ENCODE data around the gene C12orf42. TPM values are rescaled to one million over a fixed set of nuclear protein-coding genes. Genes with fewer than 3 reads are reported as not detected.
"Not testable (repeated sequence)": the region's sequence is repeated elsewhere in the genome, so short reads cannot be mapped to it uniquely, and the experiment has no call there.

C12orf42 gene
- total RNA-seq, 1 experiment from 2014 or later, result not detected

DNA sequence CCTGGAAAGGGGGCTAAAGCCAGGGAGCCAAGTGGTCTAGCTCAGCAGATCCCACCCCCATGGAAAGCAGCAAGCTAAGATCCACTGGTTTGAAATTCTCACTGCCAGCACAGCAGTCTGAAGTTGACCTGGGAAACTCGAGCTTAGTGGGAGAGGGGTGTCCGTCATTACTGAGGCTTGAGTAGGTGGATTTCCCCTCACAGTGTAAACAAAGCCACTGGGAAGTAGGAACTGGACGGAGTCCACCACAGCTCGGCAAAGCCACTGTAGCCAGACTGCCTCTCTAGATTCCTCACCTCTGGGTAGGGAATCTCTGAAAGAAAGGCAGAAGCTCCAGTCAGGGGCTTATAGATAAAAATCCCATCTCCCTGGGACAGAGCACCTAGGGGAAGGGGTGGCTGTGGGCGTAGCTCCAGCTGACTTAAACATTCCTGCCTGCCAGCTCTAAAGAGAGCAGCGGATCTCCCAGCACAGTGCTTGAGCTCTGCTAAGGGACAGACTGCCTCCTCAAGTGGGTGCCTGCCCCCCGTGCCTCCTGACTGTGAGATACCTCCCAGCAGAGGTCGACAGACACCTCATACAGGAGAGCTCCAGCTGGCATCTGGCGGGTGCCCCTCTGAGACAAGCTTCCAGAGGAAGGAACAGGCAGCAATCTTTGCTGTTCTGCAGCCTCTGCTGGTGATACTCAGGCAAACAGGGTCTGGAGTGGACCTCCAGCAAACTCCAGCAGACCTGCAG lies 70.8 kb downstream of the C12orf42 start:
- DNase-seq (ENCODE audit: low spot score), result not testable (repeated sequence)

GRCh38 chr12:103423516-103423910 lies 72.3 kb downstream of the C12orf42 start:
- no peak for DNase-seq (ENCODE audit: low spot score)

- no peak for DNase-seq (ENCODE audit: low spot score)
Measured at GRCh38 chr12:103422746-103423515, 72.8 kb downstream of the C12orf42 start.

DNA sequence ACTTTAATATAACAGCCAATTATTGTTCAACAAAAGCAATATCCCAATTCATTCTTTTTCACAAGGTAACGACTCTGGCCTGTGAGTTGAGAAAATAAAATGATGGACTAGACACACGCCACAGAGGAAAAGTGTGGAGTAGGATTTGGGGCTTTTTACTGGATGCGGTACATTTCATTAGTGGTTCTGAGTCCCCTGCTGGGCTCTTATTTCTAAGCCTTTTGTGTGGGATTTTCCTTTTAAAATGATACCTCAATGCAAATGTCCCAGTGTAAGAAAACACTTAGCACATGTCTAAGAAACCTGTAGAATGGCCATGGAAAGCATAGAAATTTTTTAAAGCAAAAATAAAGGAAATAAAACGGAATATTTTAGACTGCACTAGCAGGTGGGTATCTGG lies 73.4 kb downstream of the C12orf42 start:
- DNase-seq (ENCODE audit: low spot score), result no peak

DNA sequence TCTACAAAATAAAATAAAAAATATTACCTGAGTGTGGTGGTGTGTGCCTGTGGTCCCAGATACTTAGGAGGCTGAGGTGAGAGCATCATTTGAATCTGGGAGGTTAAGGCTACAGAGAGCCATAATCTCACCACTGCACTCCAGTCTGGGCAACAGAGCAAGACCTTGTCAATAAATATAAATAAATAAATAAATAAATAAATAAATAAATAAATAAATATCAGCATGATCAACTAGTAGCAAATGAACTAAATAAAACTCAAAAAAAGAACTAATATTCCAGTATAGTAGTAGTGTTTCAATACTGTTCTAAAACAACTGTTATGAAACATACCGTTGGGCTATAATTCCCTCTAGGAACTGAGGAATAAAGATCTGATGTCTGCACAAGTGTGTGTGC lies 74.4 kb downstream of the C12orf42 start:
- no peak for DNase-seq (ENCODE audit: low spot score)

GRCh38 chr12:103415681-103416080 lies 80.1 kb downstream of the C12orf42 start:
- no peak for DNase-seq (ENCODE audit: low spot score)

DNA sequence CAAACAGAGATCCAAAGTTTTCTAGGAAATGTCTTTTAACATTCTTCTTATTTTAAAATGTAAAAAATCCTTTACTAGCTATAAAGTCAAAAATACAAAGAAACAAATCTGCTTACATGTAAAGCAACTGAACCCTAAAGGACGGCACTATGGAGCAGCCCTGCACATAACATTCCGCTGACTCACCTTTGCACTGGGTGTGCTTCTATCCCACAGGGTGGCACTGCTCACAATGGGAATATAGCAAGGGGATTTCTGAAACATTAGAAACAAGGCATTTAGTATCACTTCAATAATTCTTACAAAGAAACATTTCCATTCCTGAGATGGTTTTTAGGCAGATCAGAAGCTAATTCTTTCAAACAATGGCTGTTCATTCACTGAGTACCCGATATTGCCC lies 94.3 kb downstream of the C12orf42 start:
- peak; percentile 60 for DNase-seq (ENCODE audit: low spot score)

- no peak for DNase-seq (ENCODE audit: low spot score)
Measured at GRCh38 chr12:103399986-103400385, 95.8 kb downstream of the C12orf42 start.

GRCh38 chr12:103397536-103397935 lies 98.2 kb downstream of the C12orf42 start:
- no peak for DNase-seq (ENCODE audit: low spot score)

- DNase-seq (ENCODE audit: low spot score), result no peak
Measured at GRCh38 chr12:103392722-103393121, 103.0 kb downstream of the C12orf42 start.

DNA sequence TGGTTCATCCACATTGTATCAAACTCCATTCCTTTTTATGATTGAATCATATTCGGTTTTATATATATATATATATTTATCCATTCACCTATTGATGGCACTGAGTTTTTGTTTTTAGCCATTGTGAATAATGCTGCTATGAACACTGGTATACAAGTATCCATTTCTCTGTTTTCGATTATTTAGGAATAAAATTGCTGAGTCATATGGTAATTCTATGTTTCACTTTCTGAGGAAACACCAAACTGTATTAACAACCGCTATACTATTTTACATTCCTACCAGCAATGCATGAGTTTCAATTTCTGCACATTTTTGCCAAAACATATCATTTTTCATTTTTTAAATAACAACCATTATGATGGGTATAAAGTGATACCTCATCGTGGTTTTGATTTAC lies 104.7 kb downstream of the C12orf42 start:
- no peak for DNase-seq (ENCODE audit: low spot score)

DNA sequence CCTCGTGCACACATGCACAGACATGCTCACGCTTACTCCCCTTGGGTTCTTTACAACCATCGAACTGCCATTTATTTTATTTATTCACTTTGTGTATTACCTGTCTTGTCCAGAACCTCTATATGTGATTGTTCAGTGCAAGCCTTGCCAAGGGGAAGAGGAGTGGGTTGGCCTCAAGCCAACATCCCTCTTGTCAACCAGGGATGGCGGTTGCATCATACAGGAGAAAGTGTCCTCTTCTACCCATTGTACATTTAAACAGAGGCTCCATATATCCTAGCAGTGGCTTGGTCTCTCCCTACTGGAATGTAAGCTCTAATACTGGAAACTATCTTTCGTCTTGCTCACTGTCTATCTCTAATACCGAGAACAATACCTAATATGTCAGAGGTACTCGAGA lies 108.4 kb downstream of the C12orf42 start:
- no peak for DNase-seq (ENCODE audit: low spot score)

DNA sequence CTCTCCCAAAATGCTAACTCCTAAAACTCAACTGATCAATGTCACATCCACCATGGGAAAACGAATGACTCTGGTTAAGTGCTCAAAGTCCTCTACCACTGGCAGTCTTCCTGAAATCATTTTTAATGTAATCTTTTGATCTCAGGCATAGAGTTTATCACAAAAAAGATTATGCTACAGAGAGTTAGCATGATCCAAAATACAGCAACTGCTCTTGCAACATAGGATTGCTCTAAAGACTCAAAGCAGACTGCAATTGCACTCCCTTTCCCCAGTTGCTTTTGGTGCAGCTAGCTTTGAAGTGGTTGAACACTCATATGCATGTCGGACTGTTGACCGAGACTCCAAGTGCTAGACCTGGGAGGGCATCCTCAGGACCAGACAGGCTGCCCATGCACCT lies 109.3 kb downstream of the C12orf42 start:
- no peak for DNase-seq (ENCODE audit: low spot score)

GRCh38 chr12:103382736-103383346 lies 112.9 kb downstream of the C12orf42 start:
- no peak for DNase-seq (ENCODE audit: low spot score)

GRCh38 chr12:103382119-103382518 lies 113.6 kb downstream of the C12orf42 start:
- DNase-seq (ENCODE audit: low spot score), result no peak

GRCh38 chr12:103379670-103380069 lies 116.1 kb downstream of the C12orf42 start:
- DNase-seq (ENCODE audit: low spot score), result no peak

DNA sequence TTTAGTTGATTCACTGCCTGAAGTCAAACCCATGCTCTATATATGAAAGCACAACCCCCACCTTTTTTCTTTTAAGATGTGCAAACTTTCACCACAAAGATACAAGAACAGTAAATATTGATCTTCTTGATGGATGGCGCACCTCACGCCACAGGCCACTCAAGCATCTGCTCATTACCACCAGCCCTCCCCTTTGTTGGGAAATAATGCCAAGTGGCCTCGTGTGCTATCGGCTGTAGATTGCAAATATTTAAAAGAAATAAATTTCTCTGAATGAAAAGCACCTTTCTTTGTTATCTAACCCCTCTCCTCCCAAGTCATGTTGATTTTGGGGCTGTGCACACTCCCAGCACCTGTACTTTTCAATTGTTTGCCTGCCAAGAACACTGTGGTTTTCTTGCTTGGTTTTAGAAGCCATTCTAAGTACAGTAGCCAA lies 122.7 kb downstream of the C12orf42 start:
- DNase-seq (ENCODE audit: low spot score), result no peak

- DNase-seq (ENCODE audit: low spot score), result no peak
Measured at GRCh38 chr12:103369929-103370328, 125.8 kb downstream of the C12orf42 start.

DNA sequence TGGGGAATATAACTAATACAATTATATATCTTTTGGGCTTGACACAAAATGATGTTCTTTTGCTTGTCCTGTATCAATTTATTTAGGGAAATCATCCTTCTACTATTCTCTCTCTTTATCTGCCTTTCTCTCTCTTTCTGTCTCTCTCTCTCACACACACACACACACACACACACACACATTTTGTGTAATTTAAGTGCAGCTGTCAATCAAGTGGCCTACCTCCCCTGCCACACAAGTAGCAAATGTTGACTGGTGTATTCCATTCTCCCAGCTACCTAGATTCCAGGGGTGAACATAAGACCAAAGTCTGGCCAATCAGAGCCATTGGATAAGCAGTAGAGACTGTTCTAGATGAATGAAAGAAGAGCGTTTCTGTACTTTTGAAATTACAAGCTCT lies 127.6 kb downstream of the C12orf42 start:
- no peak for DNase-seq (ENCODE audit: low spot score)

DNA sequence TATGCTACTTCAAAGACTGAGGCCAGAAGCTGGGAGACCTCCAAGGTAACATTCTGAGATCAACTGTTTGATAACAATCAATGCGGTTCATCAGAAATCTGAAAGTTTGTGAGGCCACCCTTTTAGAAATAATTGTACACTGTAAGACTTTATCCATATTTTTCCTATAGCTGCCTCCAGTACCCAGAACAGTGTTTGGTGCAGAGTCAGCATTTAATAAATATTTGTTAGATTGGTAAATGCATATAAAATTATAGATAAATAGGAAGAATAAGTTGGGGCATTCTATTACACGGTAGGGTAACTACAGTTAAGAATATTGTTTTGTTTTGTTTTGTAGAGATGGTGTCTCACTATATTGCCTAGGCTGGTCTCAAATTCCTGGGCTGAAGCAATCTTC lies 141.4 kb downstream of the C12orf42 start:
- DNase-seq (ENCODE audit: low spot score), result no peak

GRCh38 chr12:103353913-103354312 lies 141.9 kb downstream of the C12orf42 start:
- DNase-seq (ENCODE audit: low spot score), result no peak

- no peak for DNase-seq (ENCODE audit: low spot score)
Measured at GRCh38 chr12:103350116-103350515, 145.7 kb downstream of the C12orf42 start.

- no peak for DNase-seq (ENCODE audit: low spot score)
Measured at GRCh38 chr12:103348935-103349334, 146.8 kb downstream of the C12orf42 start.

All from HT-29 (cell line).